B cell (primary cell): ENCODE measurements around the gene IFNA7. TPM values are rescaled to one million over a fixed set of nuclear protein-coding genes. Genes with fewer than 3 reads are reported as not detected.
"Not testable (repeated sequence)": the region's sequence is repeated elsewhere in the genome, so short reads cannot be mapped to it uniquely, and the experiment has no call there.

Experiments used
- ATAC-seq: fragments of 200-7000 bp; cut with Tn5 transposase; one replicate; pipeline ENCODE4 v1.10.0; 2021; ENCODE audit warnings: low read depth, mild to moderate bottlenecking, moderate number of reproducible peaks, moderate library complexity
- CTCF ChIA-PET: fragments of 350-600 bp; sonication (Branson Sonifier 250); formaldehyde crosslinking; loops from one replicate; lab custom pipeline; 2021; ENCODE audit warnings: antibody characterized with exemption, inconsistent platforms; lab: Charles Lee
- POLR2A ChIA-PET: fragments of 350-600 bp; sonication (Branson Sonifier 250); formaldehyde crosslinking; loops from one replicate; lab custom pipeline; 2021; ENCODE audit warnings: antibody characterized with exemption; lab: Charles Lee
- DNase-seq: peaks from one replicate; pipeline ENCODE4 v3.0.0; 2013
- H2AFZ ChIP-seq: 2 replicates; pipeline ENCODE4 v1.6.1; 2012; ENCODE audit warnings: mild to moderate bottlenecking, low read depth, low read length; ENCODE audit not compliant: insufficient read depth, poor library complexity, severe bottlenecking
- H3K27ac ChIP-seq, 2 donors: 1 replicate in 1 of 2; 2 replicates in 1 of 2; pipeline ENCODE4 v1.5.1; 2012 to 2013; ENCODE audit warnings: low read length in 2 of 2, mild to moderate bottlenecking in 2 of 2, moderate library complexity in 1 of 2
- H3K27me3 ChIP-seq, 4 experiments: fragments of 200-600 bp in 1 of 4; sonication (generic) in 1 of 4; replicated peaks in 1 of 4; 1 replicate in 2 of 4; 2 replicates in 2 of 4; pipeline versions ENCODE4 v1.6.1 to v1.7.0; 2013 to 2016; ENCODE audit warnings: low read length in 3 of 4, mild to moderate bottlenecking in 2 of 4, mixed read lengths in 1 of 4, moderate library complexity in 1 of 4; ENCODE audit not compliant: insufficient read depth in 4 of 4, control insufficient read depth in 3 of 4; ENCODE audit errors: control extremely low read depth in 1 of 4
- H3K36me3 ChIP-seq, 2 experiments: replicated peaks in 1 of 2; 1 replicate in 1 of 2; 2 replicates in 1 of 2; pipeline versions ENCODE4 v1.6.1 to v1.7.1; 2013; ENCODE audit warnings: low read length in 1 of 2; ENCODE audit not compliant: insufficient read depth in 2 of 2, control insufficient read depth in 1 of 2; ENCODE audit errors: control extremely low read depth in 1 of 2, extremely low read depth in 1 of 2
- H3K4me1 ChIP-seq, 2 donors: fragments of 200-600 bp in 1 of 2; sonication (generic) in 1 of 2; 1 replicate in 1 of 2; 2 replicates in 1 of 2; pipeline versions ENCODE4 v1.5.1 to v1.6.1; 2013 to 2017; ENCODE audit warnings: low read length in 2 of 2; ENCODE audit not compliant: control insufficient read depth in 2 of 2, insufficient read depth in 2 of 2
- H3K4me2 ChIP-seq: replicated peaks from 2 replicates; pipeline ENCODE3; 2012; ENCODE audit warnings: mild to moderate bottlenecking, low read depth, low read length; ENCODE audit not compliant: poor library complexity, severe bottlenecking
- H3K4me3 ChIP-seq, 5 experiments: fragments of 200-600 bp in 1 of 5; sonication (generic) in 1 of 5; 1 replicate in 3 of 5; 2 replicates in 2 of 5; pipeline versions ENCODE4 v1.5.1 to v1.7.0; 2011 to 2016; ENCODE audit warnings: low read length in 4 of 5, mild to moderate bottlenecking in 4 of 5, low read depth in 2 of 5, control low read depth in 1 of 5, moderate library complexity in 1 of 5; ENCODE audit not compliant: insufficient read depth in 1 of 5; ENCODE audit errors: control extremely low read depth in 1 of 5, extremely low read depth in 1 of 5
- H3K79me2 ChIP-seq: fragments of 200-600 bp; sonication (generic); one replicate; pipeline ENCODE4 v1.6.0; 2016; ENCODE audit warnings: low read length; ENCODE audit not compliant: control insufficient read depth, insufficient read depth
- H3K9ac ChIP-seq: fragments of 200-600 bp; sonication (generic); 2 replicates; pipeline ENCODE4 v1.6.1; 2017; ENCODE audit warnings: mild to moderate bottlenecking, low read length, moderate library complexity
- H3K9me3 ChIP-seq, 3 donors: one replicate each; pipeline versions ENCODE4 v1.6.1 to v1.7.1; 2013; ENCODE audit warnings: low read length in 2 of 3; ENCODE audit not compliant: control insufficient read depth in 2 of 3, insufficient read depth in 1 of 3; ENCODE audit errors: control extremely low read depth in 1 of 3
- H4K20me1 ChIP-seq: 2 replicates; pipeline ENCODE4 v1.6.0; 2012; ENCODE audit warnings: mild to moderate bottlenecking, low read length; ENCODE audit not compliant: insufficient read depth, control insufficient read depth, poor library complexity, severe bottlenecking
- H3K27ac Mint-ChIP-seq: one replicate; pipeline ENCODE4 v1.8.0; 2021; ENCODE audit warnings: mixed read lengths
- H3K27me3 Mint-ChIP-seq: one replicate; pipeline ENCODE4 v1.8.0; 2021; ENCODE audit warnings: mixed read lengths
- H3K4me1 Mint-ChIP-seq: one replicate; pipeline ENCODE4 v1.8.0; 2021; ENCODE audit warnings: mixed read lengths
- H3K4me3 Mint-ChIP-seq: one replicate; pipeline ENCODE4 v1.8.0; 2021; ENCODE audit warnings: mixed read lengths
- H3K9me3 Mint-ChIP-seq: one replicate; pipeline ENCODE4 v1.8.0; 2022; ENCODE audit warnings: mixed read lengths; ENCODE audit not compliant: insufficient read depth
- CTCF ChIP-seq: fragments of 200-600 bp; IDR thresholded peaks from one replicate; pipeline ENCODE4 v1.8.0; 2022; ENCODE audit warnings: antibody characterized with exemption, mild to moderate bottlenecking
- EZH2 ChIP-seq: IDR thresholded peaks from 2 replicates; pipeline ENCODE4 v1.6.1; 2012; ENCODE audit warnings: borderline replicate concordance, low read depth, mild to moderate bottlenecking, moderate library complexity, low read length; ENCODE audit not compliant: insufficient read depth, poor library complexity, severe bottlenecking
- whole genome bisulfite sequencing: methylation state at CpG from one replicate; pipeline ENCODE4 v1.1.5; 2013; ENCODE audit warnings: missing lambda C conversion rate; ENCODE audit not compliant: insufficient coverage; 5-methylcytosine and 5-hydroxymethylcytosine counted together
- intact Hi-C: fragments of 100-400 bp; cut with micrococcal nuclease; formaldehyde crosslinking; loops from one replicate; pipeline ENCODE4 v1.10.0; 2022
- polyA plus RNA-seq: library from polyadenylated mRNA; depleted of rRNA; stranded (reverse); fragments of >200 nt; gene quantifications from 2 replicates; pipeline ENCODE4 v1.2.3, GENCODE V29; 2012
- total RNA-seq, 2 donors: library from RNA; stranded (reverse); fragments of 120-200 nt in 1 of 2; gene quantifications; 1 replicate in 1 of 2; 2 replicates in 1 of 2; pipeline versions ENCODE4 v1.2.3 to v1.2.4, GENCODE V29; 2013 to 2022

IFNA7 gene
- total and polyA plus RNA-seq, 2 donors (not counting 1 experiment from before 2014, with no cell fraction given): not detected

- Histone ChIP-seq H3K27me3 (no peaks in the 10 kb centered on the region), H2AFZ (no peak overlapping the region), H3K27ac (no peak overlapping the region), H4K20me1 (no peaks in the 10 kb centered on the region), H3K4me3 (no peak overlapping the region), H3K4me1 (no peaks in the 10 kb centered on the region), H3K9ac (no peak overlapping the region), H3K36me3 (no peaks in the 10 kb centered on the region), H3K79me2 (no peaks in the 10 kb centered on the region), H3K4me2 (no peak overlapping the region), H3K9me3 (no peaks in the 10 kb centered on the region)
- POLR2A ChIA-PET: no interaction called here
- ATAC-seq (no peak), DNase-seq (no peak)
- intact Hi-C loops: no loop called here
- Mint-ChIP-seq H3K27me3 (peaks cover 12% of the 10 kb centered on the region), H3K4me3 (no peak overlapping the region), H3K9me3 (no peaks in the 10 kb centered on the region), H3K4me1 (peaks cover 6% of the 10 kb centered on the region), H3K27ac (no peak overlapping the region)
- WGBS: 100% methylated on average over 2 of the region's 2 CpGs
- CTCF ChIA-PET: no interaction called here
- no peak for TF ChIP-seq EZH2
- TF ChIP-seq CTCF: no peak
Observed at GRCh38 chr9:21233258-21233657, 31.3 kb upstream of the IFNA7 start.

GRCh38 chr9:21228122-21228521 is 26.1 kb upstream of the IFNA7 start, which contains the start of gene IFNA17:
TSS of gene IFNA17 (minus strand) at chr9:21228222. CDS start at chr9:21228173, 49 bp downstream.
- H3K4me3 ChIP-seq: no peak within 1 kb of the TSS
- H3K4me1 ChIP-seq: no peaks in the 10 kb centered on the region
- intact Hi-C loops: no loop called here
- no peak within 1 kb of the TSS for H3K4me2 ChIP-seq
- no peaks in the 10 kb centered on the region for H4K20me1 ChIP-seq
- Mint-ChIP-seq H3K27me3 (peaks cover 6% of the 10 kb centered on the region), H3K4me1 (no peaks in the 10 kb centered on the region), H3K9me3 (no peaks in the 10 kb centered on the region), H3K4me3 (no peak within 1 kb of the TSS), H3K27ac (no peak within 1 kb of the TSS)
- H3K36me3 ChIP-seq: no peaks in the 10 kb centered on the region
- no peak within 1 kb of the TSS for H3K27ac ChIP-seq
- no peak within 1 kb of the TSS for H3K9ac ChIP-seq
- ChIA-PET POLR2A (no interaction called here), CTCF (no interaction called here)
- WGBS: no CpG with 5 or more reads among the region's 2 CpGs
- H2AFZ ChIP-seq: no peak within 1 kb of the TSS
- H3K9me3 ChIP-seq: no peaks in the 10 kb centered on the region
- H3K27me3 ChIP-seq: no peaks in the 10 kb centered on the region
- DNase-seq (no peak), ATAC-seq (no peak)
- no peak for TF ChIP-seq EZH2
- no peak for TF ChIP-seq CTCF
- no peaks in the 10 kb centered on the region for H3K79me2 ChIP-seq

GRCh38 chr9:21217211-21217610 is 15.2 kb upstream of the IFNA7 start, which contains the start of gene IFNA16:
TSS of gene IFNA16 (minus strand) at chr9:21217311. CDS start at chr9:21217305, 6 bp downstream.
- H3K9ac ChIP-seq, intact Hi-C loops, H3K36me3 ChIP-seq, H3K79me2 ChIP-seq, H3K4me3 Mint-ChIP-seq, H3K9me3 Mint-ChIP-seq, H3K4me2 ChIP-seq, H3K27ac ChIP-seq, H2AFZ ChIP-seq, H3K27ac Mint-ChIP-seq, DNase-seq, POLR2A ChIA-PET, H3K4me1 ChIP-seq, H3K4me3 ChIP-seq, H3K4me1 Mint-ChIP-seq, CTCF ChIA-PET, H4K20me1 ChIP-seq, ATAC-seq, H3K9me3 ChIP-seq: not testable (repeated sequence)
- H3K27me3 Mint-ChIP-seq: peaks cover 26% of the 10 kb centered on the region
- H3K27me3 ChIP-seq: peaks cover 0 to 14% (median 3%) of the 10 kb centered on the region in 4 experiments
- no CpG with 5 or more reads among the region's 1 CpG for WGBS
